Measurements from ENCODE around the gene ZNF700. TPM values are rescaled to one million over a fixed set of nuclear protein-coding genes. Genes with fewer than 3 reads are reported as not detected.
"Not testable (repeated sequence)": the region's sequence is repeated elsewhere in the genome, so short reads cannot be mapped to it uniquely, and the experiment has no call there.

The ZNF700 gene
- polyA plus RNA-seq, 1 donor, result 7.0 TPM

DNA sequence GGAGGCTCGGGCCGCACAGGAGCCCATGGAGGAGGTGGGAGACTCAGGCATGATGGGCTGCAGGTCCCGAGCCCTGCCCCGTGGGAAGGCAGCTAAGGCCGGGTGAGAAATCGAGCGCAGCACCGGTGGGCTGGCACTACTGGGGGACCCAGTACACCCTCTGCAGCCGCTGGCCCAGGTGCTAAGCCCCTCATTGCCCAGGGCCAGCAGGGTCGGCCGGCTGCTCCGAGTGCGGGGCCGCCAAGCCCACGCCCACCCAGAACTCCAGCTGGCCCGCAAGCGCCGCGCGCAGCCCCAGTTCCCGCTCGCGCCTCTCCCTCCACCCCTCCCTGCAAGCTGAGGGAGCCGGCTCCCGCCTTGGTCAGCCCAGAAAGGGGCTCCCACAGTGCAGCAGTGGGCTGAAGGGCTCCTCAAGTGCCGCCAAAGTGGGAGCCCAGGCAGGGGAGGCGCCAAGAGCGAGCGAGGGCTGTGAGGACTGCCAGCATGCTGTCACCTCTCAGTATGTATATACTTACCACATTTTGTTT is 16.5 kb downstream of the ZNF700 start:
- not testable (repeated sequence) for DNase-seq (ENCODE audit: low read depth)

GRCh38 chr19:11942008-11942842 is 17.3 kb downstream of the ZNF700 start:
- DNase-seq (ENCODE audit: low read depth), result no peak

DNA sequence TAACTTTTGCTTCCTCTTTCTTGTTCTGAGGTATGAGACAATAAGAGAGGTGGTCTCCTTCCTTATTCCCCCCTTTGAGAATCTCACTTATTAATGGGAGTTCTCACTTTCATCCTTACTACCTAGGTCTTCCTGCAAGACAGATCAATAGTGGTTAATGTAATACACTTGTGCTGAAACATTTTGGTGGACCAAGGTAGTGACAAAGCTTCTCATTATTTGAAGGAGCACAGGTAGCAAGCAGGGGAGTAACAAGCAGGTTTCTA is 17.9 kb downstream of the ZNF700 start:
- no peak for DNase-seq (ENCODE audit: low read depth)

- DNase-seq (ENCODE audit: low read depth), result no peak
Observed at GRCh38 chr19:11944656-11945055, 19.7 kb downstream of the ZNF700 start.

DNA sequence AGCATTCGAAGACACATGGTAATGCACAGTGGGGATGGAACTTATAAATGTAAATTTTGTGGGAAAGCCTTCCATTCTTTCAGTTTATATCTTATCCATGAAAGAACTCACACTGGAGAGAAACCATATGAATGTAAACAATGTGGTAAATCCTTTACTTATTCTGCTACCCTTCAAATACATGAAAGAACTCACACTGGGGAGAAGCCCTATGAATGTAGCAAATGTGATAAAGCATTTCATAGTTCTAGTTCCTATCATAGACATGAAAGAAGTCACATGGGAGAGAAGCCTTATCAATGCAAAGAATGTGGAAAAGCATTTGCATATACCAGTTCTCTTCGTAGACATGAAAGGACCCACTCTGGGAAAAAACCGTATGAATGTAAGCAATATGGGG is 23.7 kb downstream of the ZNF700 start:
- no peak for DNase-seq (ENCODE audit: low read depth)

DNA sequence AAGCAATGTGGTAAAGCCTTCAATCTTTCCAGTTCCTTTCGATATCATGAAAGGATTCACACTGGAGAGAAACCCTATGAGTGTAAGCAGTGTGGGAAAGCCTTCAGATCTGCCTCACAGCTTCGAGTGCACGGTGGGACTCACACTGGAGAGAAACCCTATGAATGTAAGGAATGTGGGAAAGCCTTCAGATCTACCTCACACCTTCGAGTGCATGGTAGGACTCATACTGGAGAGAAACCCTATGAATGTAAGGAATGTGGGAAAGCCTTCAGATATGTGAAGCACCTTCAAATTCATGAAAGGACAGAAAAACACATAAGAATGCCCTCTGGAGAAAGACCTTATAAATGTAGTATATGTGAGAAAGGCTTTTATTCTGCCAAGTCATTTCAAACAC is 24.3 kb downstream of the ZNF700 start:
- DNase-seq (ENCODE audit: low read depth), result no peak

DNA sequence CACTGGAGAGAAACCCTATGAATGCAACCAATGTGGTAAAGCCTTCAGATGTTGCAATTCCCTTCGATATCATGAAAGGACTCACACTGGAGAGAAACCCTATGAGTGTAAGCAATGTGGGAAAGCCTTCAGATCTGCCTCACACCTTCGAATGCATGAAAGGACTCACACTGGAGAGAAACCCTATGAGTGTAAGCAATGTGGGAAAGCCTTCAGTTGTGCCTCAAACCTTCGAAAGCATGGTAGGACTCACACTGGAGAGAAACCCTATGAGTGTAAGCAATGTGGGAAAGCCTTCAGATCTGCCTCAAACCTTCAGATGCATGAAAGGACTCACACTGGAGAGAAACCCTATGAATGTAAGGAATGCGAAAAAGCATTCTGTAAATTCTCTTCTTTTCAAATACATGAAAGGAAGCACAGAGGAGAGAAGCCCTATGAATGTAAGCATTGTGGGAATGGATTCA is 24.7 kb downstream of the ZNF700 start:
- not testable (repeated sequence) for DNase-seq (ENCODE audit: low read depth)

DNA sequence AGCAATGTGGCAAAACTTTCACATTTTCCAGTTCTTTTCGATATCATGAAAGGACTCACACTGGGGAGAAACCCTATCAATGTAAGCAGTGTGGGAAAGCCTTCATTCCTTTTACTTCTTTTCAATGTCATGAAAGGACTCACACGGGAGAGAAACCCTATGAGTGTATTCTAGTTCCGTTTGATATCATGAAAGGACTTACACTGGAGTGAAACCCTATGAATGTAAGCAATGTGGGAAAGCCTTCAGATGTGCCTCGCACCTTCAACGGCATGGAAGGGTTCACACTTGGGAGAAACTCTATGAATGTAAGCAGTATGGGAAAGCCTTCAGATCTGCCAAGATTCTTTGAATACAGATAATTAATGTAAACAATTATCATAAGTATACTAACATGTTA is 25.4 kb downstream of the ZNF700 start:
- no peak for DNase-seq (ENCODE audit: low read depth)

DNA sequence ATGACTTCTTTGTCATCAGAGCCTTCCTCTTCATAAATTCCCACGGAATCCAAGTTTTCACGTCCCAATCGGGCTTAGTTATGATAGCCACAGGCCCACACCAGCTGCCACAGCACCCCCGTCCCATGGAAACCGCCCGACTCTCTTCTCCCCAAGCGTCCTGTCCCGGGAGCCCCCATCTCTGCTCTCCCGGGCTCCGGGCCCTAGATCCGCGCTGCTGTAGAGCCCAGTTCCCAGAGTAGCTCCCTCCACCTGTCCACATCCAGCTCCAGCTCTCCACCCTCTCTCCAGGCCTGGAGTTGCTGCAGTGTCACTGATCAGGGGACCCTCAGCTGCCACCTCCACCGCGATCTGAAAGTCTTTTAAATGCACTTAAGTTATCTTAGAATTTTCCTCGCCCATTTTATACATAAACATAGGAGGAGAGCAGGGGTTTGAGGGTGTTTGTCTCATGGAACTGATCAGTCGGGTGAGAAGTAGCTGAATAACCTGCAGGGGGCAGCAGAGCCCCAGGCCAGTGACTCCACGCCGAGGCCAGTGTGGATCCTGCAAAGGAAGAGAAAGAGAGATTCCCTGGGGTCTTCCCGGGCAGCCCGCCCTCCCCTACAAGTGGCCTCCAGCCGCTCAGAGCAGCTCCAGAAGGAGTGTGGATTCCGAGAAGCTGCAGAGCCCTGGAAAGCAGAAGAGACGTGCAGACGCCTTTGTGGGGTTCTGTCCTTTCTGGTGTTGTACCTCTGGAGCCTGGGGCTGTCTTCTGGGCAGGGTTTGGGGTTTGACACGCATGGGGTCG is 38.9 kb downstream of the ZNF700 start:
- DNase-seq (ENCODE audit: low read depth), result peak; percentile 67

- no peak for DNase-seq (ENCODE audit: low read depth)
Observed at GRCh38 chr19:11964496-11964857, 39.6 kb downstream of the ZNF700 start.

DNA sequence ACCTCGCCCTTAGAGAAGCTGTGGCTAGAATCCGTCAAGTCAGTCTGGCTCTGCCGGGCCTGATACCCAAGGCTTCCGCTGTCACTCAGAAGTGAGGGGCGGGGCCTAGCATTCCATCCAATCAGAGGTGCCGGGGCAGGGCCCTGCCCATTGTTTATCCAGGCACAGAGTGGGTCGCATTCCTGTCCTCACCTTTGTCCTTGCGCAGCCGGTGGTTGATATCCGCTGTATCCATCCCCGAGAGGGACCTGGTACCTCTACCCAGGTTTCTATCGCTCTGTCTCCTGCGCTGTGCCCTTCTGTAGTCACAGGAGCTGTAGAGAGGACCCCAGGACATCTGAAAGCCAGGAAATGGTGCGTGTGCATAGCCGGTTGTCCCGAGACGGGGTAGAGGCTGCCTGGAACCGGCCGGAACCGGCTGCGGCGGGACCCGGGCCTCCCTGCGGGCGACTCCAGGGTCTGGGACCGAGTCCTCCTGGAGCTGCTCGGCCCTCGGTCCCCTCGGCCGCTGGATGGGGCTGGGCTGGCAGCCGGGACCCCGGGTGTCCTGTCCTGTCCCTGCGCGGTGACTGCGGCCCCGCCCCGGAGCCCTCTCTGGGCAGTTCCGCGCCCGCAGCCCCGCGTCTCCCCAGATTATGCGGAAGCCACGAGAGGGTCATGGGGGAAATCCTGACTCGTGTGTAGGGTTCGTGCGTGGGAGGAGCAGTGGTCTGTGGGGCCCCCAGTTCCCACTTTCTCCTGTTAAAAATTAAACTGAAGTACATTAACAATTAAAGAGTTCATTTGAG is 40.1 kb downstream of the ZNF700 start, which contains the start of gene ZNF763:
TSS of gene ZNF763 (plus strand) at position 183 of the 788 bp plus-strand sequence. CDS start at position 352, 169 bp downstream.
- DNase-seq (ENCODE audit: low read depth), result no peak

GRCh38 chr19:11970174-11970573 is 45.3 kb downstream of the ZNF700 start:
- no peak for DNase-seq (ENCODE audit: low read depth)

- DNase-seq (ENCODE audit: low read depth), result no peak
Observed at GRCh38 chr19:11971041-11971440, 46.1 kb downstream of the ZNF700 start.

GRCh38 chr19:11973019-11973810 is 48.3 kb downstream of the ZNF700 start:
- DNase-seq (ENCODE audit: low read depth), result no peak

- DNase-seq (ENCODE audit: low read depth), result no peak
Observed at GRCh38 chr19:11978492-11979100, 53.7 kb downstream of the ZNF700 start.

GRCh38 chr19:11979527-11979926 is 54.6 kb downstream of the ZNF700 start:
- no peak for DNase-seq (ENCODE audit: low read depth)

- no peak for DNase-seq (ENCODE audit: low read depth)
Observed at GRCh38 chr19:11982526-11982925, 57.6 kb downstream of the ZNF700 start.

GRCh38 chr19:11984986-11985385 is 60.1 kb downstream of the ZNF700 start:
- no peak for DNase-seq (ENCODE audit: low read depth)

GRCh38 chr19:11986754-11987153 is 61.8 kb downstream of the ZNF700 start:
- no peak for DNase-seq (ENCODE audit: low read depth)

- peak; percentile 72 for DNase-seq (ENCODE audit: low read depth)
Observed at GRCh38 chr19:11987405-11988281, 62.7 kb downstream of the ZNF700 start.
